Stimulated activated CD4-positive, alpha-beta T cell treated with anti-CD3 and anti-CD28 coated beads, Interleukin-4, amount 100 ng/mL, for 24 hours (primary cell): ENCODE results near the gene FRYL.
A peak's percentile ranks its signal among the peaks of the same experiment; 100 is the strongest.
"Not testable (repeated sequence)": the region's sequence is repeated elsewhere in the genome, so short reads cannot be mapped to it uniquely, and the experiment has no call there.

Experiments
- DNase-seq: peaks from one replicate; pipeline ENCODE4 v3.0.0-alpha.2; 2020

Gene FRYL

DNA sequence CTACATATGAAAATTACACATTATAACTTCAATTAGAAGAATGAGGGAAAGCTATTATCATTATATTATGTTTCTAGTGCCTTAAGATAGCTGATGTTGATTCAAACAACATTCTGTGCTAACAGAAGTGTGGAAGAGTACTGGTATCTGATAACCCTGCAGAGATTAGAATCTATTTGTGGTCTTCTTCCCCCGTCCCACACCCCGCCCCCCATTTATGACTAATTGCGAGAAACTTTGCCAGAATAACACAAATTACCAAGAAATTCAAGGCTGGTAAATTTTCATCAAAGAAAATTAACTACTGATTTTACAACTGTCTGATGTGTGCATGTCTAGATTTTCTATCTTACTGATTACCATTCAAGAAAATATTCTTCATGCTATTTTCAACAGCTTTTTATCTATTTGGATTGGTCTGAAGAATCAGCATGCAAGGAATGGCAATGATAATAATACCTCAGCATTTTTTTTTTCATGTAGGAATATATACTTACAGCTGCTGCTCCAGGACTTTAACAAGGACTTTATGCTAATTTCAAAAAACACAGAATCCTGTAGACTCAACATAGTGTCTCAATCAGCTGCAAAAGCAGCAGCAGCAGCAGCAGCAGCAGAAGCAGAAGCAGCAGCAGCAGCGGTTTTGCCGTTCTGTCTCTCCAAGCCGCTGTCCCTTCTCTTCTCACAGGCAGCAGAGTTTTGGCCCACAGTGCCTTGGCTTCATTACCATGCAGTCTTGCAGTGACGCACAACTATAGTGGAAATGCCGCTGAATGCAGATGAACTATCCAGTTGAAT, 126.7 kb downstream of the FRYL start:
- DNase-seq: peak; percentile 66

DNA sequence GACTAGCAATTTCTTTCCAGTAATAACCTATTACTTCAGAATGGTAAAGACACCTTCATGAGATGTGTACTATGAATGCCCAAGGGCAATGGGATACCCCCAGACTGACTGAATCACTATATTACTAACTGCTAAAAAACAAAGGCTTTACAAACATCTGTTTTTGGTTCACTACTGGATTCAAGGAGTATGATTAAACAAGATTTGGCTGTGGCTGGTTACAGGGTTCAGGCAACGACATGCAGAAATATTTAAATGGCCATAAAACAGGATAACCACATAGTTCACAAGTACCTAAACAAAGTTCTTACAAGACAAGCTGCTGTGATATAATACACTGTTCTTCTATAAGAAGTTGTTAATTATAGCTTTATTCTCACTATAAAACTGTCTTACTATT, 128.2 kb downstream of the FRYL start:
- DNase-seq: no peak

GRCh38 chr4:48649505-48649904, 130.6 kb downstream of the FRYL start:
- DNase-seq: no peak

DNA sequence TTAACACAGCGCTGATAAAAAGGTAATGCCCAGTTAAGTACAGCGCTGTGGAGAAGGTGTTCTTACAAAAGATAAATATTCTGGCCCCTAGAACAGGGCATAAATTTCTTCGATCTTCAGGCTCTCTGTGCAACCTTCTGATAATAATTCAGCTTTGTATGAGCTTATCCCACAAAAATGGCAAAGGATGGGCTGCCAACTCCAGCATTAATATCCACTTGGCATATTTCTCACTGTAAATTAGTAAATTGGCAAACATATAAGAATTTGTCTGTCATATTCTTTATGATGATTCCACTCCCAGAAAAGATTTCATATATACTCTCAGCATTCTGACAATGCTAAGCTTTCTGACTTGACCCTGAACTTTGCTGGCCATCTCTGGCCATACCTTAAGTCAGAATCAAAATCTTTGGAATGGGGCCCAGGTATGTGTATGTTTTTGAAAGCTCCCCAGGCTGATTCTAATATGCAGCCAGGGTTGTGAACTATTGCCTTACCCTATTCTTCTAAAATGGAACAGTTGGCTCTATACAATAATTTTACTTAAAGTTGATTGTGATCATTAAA, 134.8 kb downstream of the FRYL start:
- no peak for DNase-seq

GRCh38 chr4:48642421-48643374, 137.4 kb downstream of the FRYL start:
- no peak for DNase-seq

GRCh38 chr4:48641401-48641800, 138.7 kb downstream of the FRYL start:
- no peak for DNase-seq

- DNase-seq: no peak
Observed at GRCh38 chr4:48640699-48641098, 139.4 kb downstream of the FRYL start.

- DNase-seq: no peak
Observed at GRCh38 chr4:48640225-48640624, 139.9 kb downstream of the FRYL start.

DNA sequence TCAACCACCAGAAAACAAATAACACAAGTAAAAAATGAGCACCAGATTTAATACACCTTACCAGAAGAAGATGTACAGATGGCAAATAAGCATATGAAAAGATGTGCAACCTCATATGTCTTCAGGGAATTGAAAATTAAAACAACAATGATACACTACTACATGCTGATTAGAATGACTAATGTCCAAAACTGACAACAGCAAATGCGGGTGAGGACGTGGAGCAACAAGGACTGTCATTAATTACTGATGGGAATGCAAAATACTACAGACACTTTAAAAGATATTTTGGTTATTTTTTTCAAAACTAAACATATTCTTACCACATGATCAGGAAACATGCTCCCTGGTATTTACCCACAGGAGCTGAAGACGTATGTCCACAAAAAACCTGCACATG, 140.3 kb downstream of the FRYL start:
- no peak for DNase-seq

GRCh38 chr4:48638586-48638985, 141.5 kb downstream of the FRYL start:
- DNase-seq: not testable (repeated sequence)

- no peak for DNase-seq
Observed at GRCh38 chr4:48636911-48637310, 143.2 kb downstream of the FRYL start.

- no peak for DNase-seq
Observed at GRCh38 chr4:48635980-48636379, 144.1 kb downstream of the FRYL start.

- peak; percentile 23 for DNase-seq
Observed at GRCh38 chr4:48635310-48635709, 144.8 kb downstream of the FRYL start.

GRCh38 chr4:48634688-48635308, 145.3 kb downstream of the FRYL start:
- DNase-seq: no peak

GRCh38 chr4:48633657-48634056, 146.4 kb downstream of the FRYL start:
- DNase-seq: no peak

- DNase-seq: no peak
Observed at GRCh38 chr4:48629458-48629857, 150.6 kb downstream of the FRYL start.

DNA sequence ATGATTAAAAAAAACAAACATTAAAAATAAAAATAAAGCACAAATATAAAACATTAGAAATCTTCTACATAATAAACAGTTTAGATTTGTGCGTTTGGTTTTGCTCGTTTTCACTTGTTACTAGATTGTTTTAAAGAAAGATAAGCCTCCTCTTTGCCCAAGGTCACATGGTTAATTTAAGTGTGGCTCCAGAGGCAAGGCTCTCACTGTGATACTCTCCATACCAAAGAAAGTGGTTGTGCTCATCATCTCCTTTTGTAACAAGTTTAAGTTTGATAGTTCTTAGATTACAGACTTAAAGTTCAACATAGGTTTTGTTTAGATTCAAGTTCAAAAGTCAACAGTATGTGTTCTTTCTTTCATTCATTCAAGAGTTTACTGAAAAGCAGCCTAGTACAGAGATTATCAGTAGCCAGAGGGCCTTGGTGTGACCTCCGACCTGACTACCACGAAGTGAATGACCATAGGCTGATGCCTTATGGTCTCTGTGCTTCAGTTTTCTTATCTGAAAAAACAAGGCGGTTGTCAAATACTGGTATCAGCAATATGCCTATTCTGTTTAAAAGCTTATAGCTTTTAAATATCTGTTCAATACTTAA, 156.8 kb downstream of the FRYL start:
- no peak for DNase-seq

DNA sequence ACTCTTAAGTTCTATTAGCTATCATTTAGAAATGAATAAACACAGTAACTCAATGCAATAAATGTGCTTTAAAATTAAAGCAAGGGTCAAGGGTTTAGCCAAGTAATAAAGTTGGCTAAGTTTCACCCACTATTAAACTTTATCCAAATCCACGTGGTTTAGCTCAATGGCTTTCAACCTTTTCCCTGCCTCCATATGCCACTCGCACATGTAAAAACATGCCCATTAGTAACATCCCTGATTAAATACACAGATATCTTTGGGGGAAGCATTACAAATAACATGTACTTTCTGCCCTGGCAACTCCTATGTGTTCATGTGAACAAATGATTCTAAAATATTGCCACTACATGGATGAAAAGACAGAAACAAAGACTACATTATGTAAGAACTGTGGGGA, 159.2 kb downstream of the FRYL start:
- no peak for DNase-seq

- DNase-seq: no peak
Observed at GRCh38 chr4:48620093-48620492, 160.0 kb downstream of the FRYL start.

DNA sequence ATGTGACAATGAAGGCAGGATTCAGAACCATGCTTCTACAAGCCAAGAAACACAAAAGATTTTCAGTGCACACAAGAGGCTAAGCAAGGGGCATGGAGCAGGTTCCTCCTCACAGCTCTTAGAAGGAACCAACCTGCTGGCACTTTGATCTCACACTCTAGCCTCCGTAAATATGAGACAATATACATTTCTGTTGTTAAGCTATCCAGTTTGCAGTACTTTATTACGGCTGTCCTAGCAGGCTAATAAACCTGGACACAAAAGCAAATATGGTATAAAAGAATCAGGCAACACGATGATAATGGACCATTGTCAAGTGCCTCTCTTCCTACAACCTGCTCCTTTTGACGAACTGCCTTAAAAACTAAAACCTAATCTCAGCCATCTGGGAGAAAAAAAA, 175.6 kb downstream of the FRYL start:
- no peak for DNase-seq

DNA sequence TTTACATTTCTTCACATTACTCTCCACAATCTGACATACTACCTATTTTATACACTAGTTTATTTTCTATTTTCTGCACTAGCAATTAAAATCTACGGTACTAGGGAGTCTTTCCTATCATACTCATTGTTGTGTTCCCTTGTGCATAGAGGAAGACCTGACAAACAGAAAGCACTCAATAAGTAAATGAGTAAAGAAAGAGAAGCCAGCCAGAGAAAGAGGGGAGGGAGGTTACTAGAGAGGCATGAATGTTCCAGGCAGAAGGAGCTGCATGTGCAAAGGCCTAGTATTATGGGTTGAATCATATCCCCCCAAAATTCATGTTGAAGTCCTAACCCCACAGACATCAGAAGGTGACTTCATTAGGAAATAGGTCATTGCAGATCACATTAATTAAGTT, 176.0 kb downstream of the FRYL start:
- DNase-seq: no peak

DNA sequence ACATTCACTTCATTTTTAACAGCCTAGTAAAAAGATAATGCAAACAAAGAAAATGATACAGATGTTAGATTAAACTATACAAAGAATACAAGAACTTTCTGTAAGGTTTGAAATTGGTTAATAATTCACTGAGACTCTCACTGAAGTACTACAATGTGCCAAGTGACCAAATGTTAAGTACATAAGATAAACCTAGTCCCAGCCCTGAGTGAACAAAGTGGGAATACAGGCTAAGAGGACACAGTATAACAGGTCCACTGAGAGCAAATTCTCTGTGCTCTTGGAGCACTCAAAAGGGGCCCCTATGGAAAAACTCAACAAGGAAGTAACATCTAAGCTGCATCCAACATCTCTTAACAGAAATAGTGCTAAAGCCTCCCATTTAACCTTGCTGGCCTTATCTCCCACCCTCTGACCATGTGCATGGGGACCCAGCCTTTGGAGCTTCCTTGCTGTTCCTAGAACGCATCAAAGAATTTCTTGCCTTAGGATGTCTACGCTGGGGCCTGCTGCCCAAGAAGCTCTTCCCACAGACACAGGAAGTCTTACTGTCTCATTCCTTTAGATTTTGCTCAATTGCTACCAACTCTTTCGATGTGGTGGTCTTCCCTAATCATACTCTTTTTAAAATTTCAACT, 176.6 kb downstream of the FRYL start:
- no peak for DNase-seq
